ENCODE measurements around the gene TP53BP2. TPM values are rescaled to one million over a fixed set of nuclear protein-coding genes. Genes with fewer than 3 reads are reported as not detected.

Gene TP53BP2
- total RNA-seq, 1 donor from 2014 or later = 31.9 TPM

DNA sequence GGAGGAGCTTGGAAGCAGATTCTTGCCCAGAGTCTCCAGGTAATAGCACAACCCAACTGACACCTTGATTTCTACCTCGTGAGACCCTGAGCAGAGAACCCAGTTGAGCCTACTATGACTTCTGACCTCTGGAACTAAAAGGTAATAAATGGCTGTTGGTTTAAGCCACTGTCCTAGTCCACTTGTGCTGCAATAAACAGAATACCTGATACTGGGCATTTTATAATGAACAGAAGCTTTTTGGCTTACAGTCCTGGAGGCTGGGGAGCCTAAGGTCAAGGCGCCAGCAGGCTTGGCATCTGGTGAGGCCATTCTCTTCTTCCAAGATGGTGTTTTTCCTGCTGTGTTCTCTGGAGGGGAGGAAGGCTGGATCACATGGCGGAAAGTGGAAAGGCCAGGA, 39.9 kb upstream of the TP53BP2 start:
- Histone ChIP-seq H3K36me3 (no peaks in the 10 kb centered on the region), H3K4me1 (no peaks in the 10 kb centered on the region), H3K4me3 (no peak overlapping the region), H3K9me3 (no peaks in the 10 kb centered on the region), H3K27ac (no peak overlapping the region), H3K27me3 (no peaks in the 10 kb centered on the region)
- intact Hi-C loops (cut with DNase I) = loop anchor here (5.0 kb wide), 1 partner anchor 243 kb away; no protein-coding TSS in a partner anchor
- DNase-seq (ENCODE audit: extremely low spot score in 2 of 2) = no peak
- TF ChIP-seq POLR2AphosphoS5 (IDR thresholded peaks at IDR 0.05; ENCODE audit: insufficient read depth in 1 of 2, low read depth in 1 of 2) = no peak
- no peak for TF ChIP-seq CTCF (IDR thresholded peaks at IDR 0.05)
- TF ChIP-seq POLR2A (IDR thresholded peaks at IDR 0.05) = no peak

- Histone ChIP-seq H3K27ac (no peak overlapping the region), H3K4me1 (no peaks in the 10 kb centered on the region), H3K9me3 (no peaks in the 10 kb centered on the region), H3K36me3 (no peaks in the 10 kb centered on the region), H3K4me3 (no peak overlapping the region), H3K27me3 (no peaks in the 10 kb centered on the region)
- intact Hi-C loops (cut with DNase I) = no loop called here
- no peak for TF ChIP-seq POLR2AphosphoS5 (IDR thresholded peaks at IDR 0.05; ENCODE audit: insufficient read depth in 1 of 2, low read depth in 1 of 2)
- no peak for TF ChIP-seq POLR2A (IDR thresholded peaks at IDR 0.05)
- DNase-seq (ENCODE audit: extremely low spot score in 2 of 2) = no peak
These were observed 33.0 kb upstream of the TP53BP2 start for GRCh38 chr1:223878598-223879325.

GRCh38 chr1:223877804-223878203, 32.1 kb upstream of the TP53BP2 start:
- TF ChIP-seq POLR2AphosphoS5 (IDR thresholded peaks at IDR 0.05; ENCODE audit: insufficient read depth in 1 of 2, low read depth in 1 of 2) = no peak
- Histone ChIP-seq H3K4me1 (no peaks in the 10 kb centered on the region), H3K4me3 (no peak overlapping the region), H3K27me3 (no peaks in the 10 kb centered on the region), H3K36me3 (no peaks in the 10 kb centered on the region), H3K9me3 (no peaks in the 10 kb centered on the region), H3K27ac (no peak overlapping the region)
- intact Hi-C loops (cut with DNase I) = no loop called here
- DNase-seq (ENCODE audit: extremely low spot score in 2 of 2) = no peak

DNA sequence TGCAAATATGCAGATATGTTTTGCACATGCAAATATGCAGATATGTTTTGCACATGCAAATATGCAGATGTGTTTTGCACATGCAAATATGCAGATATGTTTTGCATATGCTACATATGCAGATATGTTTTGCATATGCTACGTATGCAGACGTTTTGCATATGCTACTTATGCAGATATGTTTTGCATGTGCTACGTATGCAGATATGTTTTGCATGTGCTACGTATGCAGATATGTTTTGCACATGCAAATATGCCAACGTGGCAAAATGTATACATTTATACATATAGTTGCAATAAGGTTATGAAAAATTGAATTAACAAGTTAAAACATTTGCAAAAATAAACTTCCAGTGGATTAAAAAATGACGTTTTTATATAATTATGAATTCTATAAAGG, 30.8 kb upstream of the TP53BP2 start:
- no peak overlapping the region for H3K27ac ChIP-seq
- intact Hi-C loops (cut with DNase I) = no loop called here
- DNase-seq (ENCODE audit: extremely low spot score in 2 of 2) = no peak

GRCh38 chr1:223873044-223873443, 27.3 kb upstream of the TP53BP2 start:
- Histone ChIP-seq H3K9me3 (no peaks in the 10 kb centered on the region), H3K27ac (no peak overlapping the region), H3K4me3 (no peak overlapping the region), H3K36me3 (no peaks in the 10 kb centered on the region), H3K27me3 (no peaks in the 10 kb centered on the region), H3K4me1 (no peaks in the 10 kb centered on the region)
- intact Hi-C loops (cut with DNase I) = loop anchor here (5.0 kb wide), 1 partner anchor 341 kb away; no protein-coding TSS in a partner anchor
- TF ChIP-seq POLR2AphosphoS5 (IDR thresholded peaks at IDR 0.05; ENCODE audit: insufficient read depth in 1 of 2, low read depth in 1 of 2) = no peak
- DNase-seq (ENCODE audit: extremely low spot score in 2 of 2) = no peak

More for the DNA sequence above, 30.8 kb upstream of the TP53BP2 start:
- H3K4me3 ChIP-seq = no peak overlapping the region
- no peaks in the 10 kb centered on the region for H3K36me3 ChIP-seq
- H3K27me3 ChIP-seq = no peaks in the 10 kb centered on the region
- no peak for TF ChIP-seq POLR2AphosphoS5 (IDR thresholded peaks at IDR 0.05; ENCODE audit: insufficient read depth in 1 of 2, low read depth in 1 of 2)
- no peak for TF ChIP-seq CTCF (IDR thresholded peaks at IDR 0.05)
- no peak for TF ChIP-seq POLR2A (IDR thresholded peaks at IDR 0.05)
- no peaks in the 10 kb centered on the region for H3K4me1 ChIP-seq
- no peaks in the 10 kb centered on the region for H3K9me3 ChIP-seq

DNA sequence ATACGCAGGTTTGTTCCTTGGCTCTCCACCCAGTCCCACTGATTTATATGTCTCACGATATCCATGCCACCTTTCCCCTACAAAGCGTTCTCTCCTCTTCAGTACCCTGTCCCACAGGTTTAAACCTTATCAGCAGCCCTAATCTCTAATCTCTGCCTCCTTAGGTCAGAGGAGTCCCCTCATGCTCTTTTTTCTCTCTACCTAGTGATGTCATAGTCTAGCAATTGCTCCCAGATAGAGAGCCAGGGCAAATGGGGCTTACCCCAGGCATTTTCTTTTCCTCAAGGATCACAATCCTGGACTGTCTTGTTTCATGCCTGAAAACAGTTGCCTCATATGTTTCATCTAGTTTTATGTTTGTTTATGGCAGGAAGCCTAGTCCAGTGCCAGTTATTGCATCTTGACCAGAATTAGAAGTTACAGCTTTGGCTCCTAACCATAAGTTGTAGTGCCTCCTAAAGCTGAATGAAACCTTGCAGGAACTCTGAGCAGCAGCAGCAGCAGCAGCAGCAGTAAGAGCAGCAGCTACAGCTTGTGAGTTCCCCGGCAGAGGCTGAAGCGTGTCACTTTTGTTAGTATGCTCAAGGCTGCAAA, 26.7 kb upstream of the TP53BP2 start:
- no peak overlapping the region for H3K4me3 ChIP-seq
- no peaks in the 10 kb centered on the region for H3K4me1 ChIP-seq
- no peak for DNase-seq (ENCODE audit: extremely low spot score in 2 of 2)
- intact Hi-C loops (cut with DNase I) = loop anchor here (5.0 kb wide), 1 partner anchor 340 kb away; no protein-coding TSS in a partner anchor
- no peaks in the 10 kb centered on the region for H3K36me3 ChIP-seq
- H3K9me3 ChIP-seq = no peaks in the 10 kb centered on the region
- TF ChIP-seq CTCF (IDR thresholded peaks at IDR 0.05) (no peak), POLR2AphosphoS5 (IDR thresholded peaks at IDR 0.05; ENCODE audit: insufficient read depth in 1 of 2, low read depth in 1 of 2) (no peak), POLR2A (IDR thresholded peaks at IDR 0.05) (no peak)
- H3K27ac ChIP-seq = no peak overlapping the region
- no peaks in the 10 kb centered on the region for H3K27me3 ChIP-seq
